ENCODE data around the gene CD40LG. TPM values are rescaled to one million over a fixed set of nuclear protein-coding genes. Genes with fewer than 3 reads are reported as not detected.

Gene CD40LG
- polyA plus RNA-seq, 1 donor (not counting 4 experiments of a cell fraction or from before 2014, with no cell fraction given): not detected

- DNase-seq (ENCODE audit: low read depth, low spot score) (no peak), FAIRE-seq (peak; percentile 9)
- H3K9me1 ChIP-seq (ENCODE audit: control insufficient read depth, extremely low read depth, insufficient read depth, low read length): no peaks in the 10 kb centered on the region
- H4K20me1 ChIP-seq (ENCODE audit: control insufficient read depth, extremely low read depth, insufficient read depth, low read length): no peaks in the 10 kb centered on the region
- no peaks in the 10 kb centered on the region for H3K36me3 ChIP-seq (ENCODE audit: control insufficient read depth in 2 of 2, extremely low read depth in 1 of 2, insufficient read depth in 2 of 2, low read length in 2 of 2)
- dilution Hi-C loops (cut with MboI; ENCODE audit: extremely low pct_ligation_motif_present, low sequenced_read_pairs): no loop called here
- TF ChIP-seq CTCF (optimal IDR thresholded peaks at IDR 0.05 in 1 of 3, IDR thresholded peaks at IDR 0.05 in 1 of 3, conservative IDR thresholded peaks at IDR 0.05 in 1 of 3; ENCODE audit: extremely low read depth in 1 of 3, insufficient read depth in 2 of 3, low read length in 3 of 3) (peak; percentile 59 to 73 (median 62)), EZH2 (IDR thresholded peaks at IDR 0.05; ENCODE audit: low read length) (no peak)
- H3K4me3 ChIP-seq (ENCODE audit: control insufficient read depth in 2 of 3, extremely low read depth in 1 of 3, insufficient read depth in 2 of 3, low read depth in 1 of 3, low read length in 3 of 3): no peak overlapping the region
- H3K27ac ChIP-seq (ENCODE audit: control insufficient read depth, insufficient read depth, low read length): no peak overlapping the region
- no peaks in the 10 kb centered on the region for H3K9me3 ChIP-seq (ENCODE audit: control insufficient read depth, low read depth, low read length)
- no peak overlapping the region for H3K9ac ChIP-seq (ENCODE audit: control insufficient read depth, extremely low read depth, insufficient read depth, low read length)
- H3K4me1 ChIP-seq (ENCODE audit: control insufficient read depth, extremely low read depth, insufficient read depth, low read length): no peaks in the 10 kb centered on the region
- H3K27me3 ChIP-seq (ENCODE audit: control insufficient read depth, extremely low read depth, insufficient read depth, low read length): no peaks in the 10 kb centered on the region
- H3K4me2 ChIP-seq (ENCODE audit: control insufficient read depth, extremely low read depth, insufficient read depth, low read depth, low read length): no peak overlapping the region
- H3K79me2 ChIP-seq (ENCODE audit: control insufficient read depth, insufficient read depth, low read length): no peaks in the 10 kb centered on the region
- H2AFZ ChIP-seq (ENCODE audit: control insufficient read depth, low read length): no peak overlapping the region
Measured at GRCh38 chrX:136694431-136695087, 46.6 kb downstream of the CD40LG start.

- dilution Hi-C loops (cut with MboI; ENCODE audit: extremely low pct_ligation_motif_present, low sequenced_read_pairs): no loop called here
- Histone ChIP-seq H3K9me1 (ENCODE audit: control insufficient read depth, extremely low read depth, insufficient read depth, low read length) (no peaks in the 10 kb centered on the region), H3K4me3 (ENCODE audit: control insufficient read depth in 2 of 3, extremely low read depth in 1 of 3, insufficient read depth in 2 of 3, low read depth in 1 of 3, low read length in 3 of 3) (no peak overlapping the region), H3K36me3 (ENCODE audit: control insufficient read depth in 2 of 2, extremely low read depth in 1 of 2, insufficient read depth in 2 of 2, low read length in 2 of 2) (no peaks in the 10 kb centered on the region), H4K20me1 (ENCODE audit: control insufficient read depth, extremely low read depth, insufficient read depth, low read length) (no peaks in the 10 kb centered on the region), H3K79me2 (ENCODE audit: control insufficient read depth, insufficient read depth, low read length) (no peaks in the 10 kb centered on the region), H2AFZ (ENCODE audit: control insufficient read depth, low read length) (no peak overlapping the region), H3K9ac (ENCODE audit: control insufficient read depth, extremely low read depth, insufficient read depth, low read length) (no peak overlapping the region), H3K27me3 (ENCODE audit: control insufficient read depth, extremely low read depth, insufficient read depth, low read length) (no peaks in the 10 kb centered on the region), H3K4me2 (ENCODE audit: control insufficient read depth, extremely low read depth, insufficient read depth, low read depth, low read length) (no peak overlapping the region), H3K9me3 (ENCODE audit: control insufficient read depth, low read depth, low read length) (no peaks in the 10 kb centered on the region), H3K27ac (ENCODE audit: control insufficient read depth, insufficient read depth, low read length) (no peak overlapping the region), H3K4me1 (ENCODE audit: control insufficient read depth, extremely low read depth, insufficient read depth, low read length) (no peaks in the 10 kb centered on the region)
- FAIRE-seq (no peak), DNase-seq (ENCODE audit: low read depth, low spot score) (no peak)
- TF ChIP-seq CTCF (optimal IDR thresholded peaks at IDR 0.05 in 1 of 3, IDR thresholded peaks at IDR 0.05 in 1 of 3, conservative IDR thresholded peaks at IDR 0.05 in 1 of 3; ENCODE audit: extremely low read depth in 1 of 3, insufficient read depth in 2 of 3, low read length in 3 of 3): no peak
- no peak for TF ChIP-seq EZH2 (IDR thresholded peaks at IDR 0.05; ENCODE audit: low read length)
Measured at GRCh38 chrX:136697156-136697555, 49.2 kb downstream of the CD40LG start.

All from keratinocyte (primary cell).